Measurements from ENCODE around the gene CD6. TPM values are rescaled to one million over a fixed set of nuclear protein-coding genes. Genes with fewer than 3 reads are reported as not detected.

Gene CD6
- total RNA-seq, 1 donor from 2014 or later = 0.70 TPM

DNA sequence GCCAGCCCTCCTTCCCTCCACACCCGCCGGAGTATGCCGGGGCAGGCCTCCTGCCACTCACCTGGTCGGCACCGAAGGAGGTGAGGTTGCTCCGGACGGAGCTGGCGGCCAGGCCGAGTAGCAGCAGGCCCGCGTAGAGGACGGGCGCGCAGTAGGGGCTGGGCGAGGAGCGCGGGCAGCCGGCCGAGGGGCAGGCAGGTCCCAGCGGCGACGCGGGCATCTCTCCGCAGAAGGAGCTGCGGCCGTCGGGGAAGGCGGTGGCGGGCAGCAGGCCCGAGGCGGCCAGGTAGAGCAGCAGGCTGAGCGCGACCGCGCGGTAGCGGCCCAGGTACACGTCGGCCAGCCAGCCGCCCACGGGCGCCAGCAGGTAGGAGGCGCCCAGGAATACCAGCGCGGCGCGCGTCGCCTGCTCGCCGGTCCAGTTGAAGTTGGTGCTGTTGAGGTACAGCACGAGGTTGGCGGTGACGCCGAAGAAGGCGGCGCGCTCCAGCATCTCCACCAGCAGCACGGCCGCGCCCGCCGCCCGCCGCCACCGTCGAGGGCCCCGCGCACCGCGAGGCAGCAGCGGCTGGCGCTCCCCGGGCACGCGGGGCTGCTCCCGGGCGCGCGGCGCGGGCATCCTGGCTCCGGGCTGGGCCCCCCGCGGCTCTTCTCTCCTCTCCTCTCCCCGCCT, 20.4 kb upstream of the CD6 start:
- Mint-ChIP-seq H3K36me3 (peaks cover 4% of the 10 kb centered on the region), H3K27ac (no peak overlapping the region), H3K4me3 (no peak overlapping the region), H3K9me3 (no peaks in the 10 kb centered on the region), H3K27me3 (peaks cover 44% of the 10 kb centered on the region), H3K4me1 (ENCODE audit: unreplicated experiment) (peaks cover 18% of the 10 kb centered on the region)
- DNase-seq (ENCODE audit: extremely low spot score, unreplicated experiment) = no peak
- TF ChIP-seq, protein P1, sequence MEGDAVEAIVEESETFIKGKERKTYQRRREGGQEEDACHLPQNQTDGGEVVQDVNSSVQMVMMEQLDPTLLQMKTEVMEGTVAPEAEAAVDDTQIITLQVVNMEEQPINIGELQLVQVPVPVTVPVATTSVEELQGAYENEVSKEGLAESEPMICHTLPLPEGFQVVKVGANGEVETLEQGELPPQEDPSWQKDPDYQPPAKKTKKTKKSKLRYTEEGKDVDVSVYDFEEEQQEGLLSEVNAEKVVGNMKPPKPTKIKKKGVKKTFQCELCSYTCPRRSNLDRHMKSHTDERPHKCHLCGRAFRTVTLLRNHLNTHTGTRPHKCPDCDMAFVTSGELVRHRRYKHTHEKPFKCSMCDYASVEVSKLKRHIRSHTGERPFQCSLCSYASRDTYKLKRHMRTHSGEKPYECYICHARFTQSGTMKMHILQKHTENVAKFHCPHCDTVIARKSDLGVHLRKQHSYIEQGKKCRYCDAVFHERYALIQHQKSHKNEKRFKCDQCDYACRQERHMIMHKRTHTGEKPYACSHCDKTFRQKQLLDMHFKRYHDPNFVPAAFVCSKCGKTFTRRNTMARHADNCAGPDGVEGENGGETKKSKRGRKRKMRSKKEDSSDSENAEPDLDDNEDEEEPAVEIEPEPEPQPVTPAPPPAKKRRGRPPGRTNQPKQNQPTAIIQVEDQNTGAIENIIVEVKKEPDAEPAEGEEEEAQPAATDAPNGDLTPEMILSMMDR (conservative IDR thresholded peaks at IDR 0.05) = no peak

DNA sequence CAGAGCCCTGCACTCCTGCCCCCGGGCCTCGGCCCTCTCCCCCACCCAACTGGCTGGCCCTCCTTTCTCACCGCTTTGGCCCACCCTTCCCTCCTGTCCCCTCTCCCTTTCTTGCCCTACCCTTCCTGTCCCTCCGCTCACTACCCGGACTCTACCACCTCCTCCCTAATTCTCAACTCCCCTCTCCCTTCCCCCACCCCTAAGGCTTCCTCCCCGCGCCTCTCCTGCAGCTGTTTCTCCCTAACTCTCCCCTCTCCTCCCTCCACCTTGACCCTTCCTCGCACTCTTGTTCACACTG, 19.9 kb upstream of the CD6 start:
- no peak overlapping the region for H3K4me3 Mint-ChIP-seq
- no peak for DNase-seq (ENCODE audit: extremely low spot score, unreplicated experiment)
- H3K27me3 Mint-ChIP-seq = peaks cover 44% of the 10 kb centered on the region
- no peak overlapping the region for H3K27ac Mint-ChIP-seq
- TF ChIP-seq, protein P1 (conservative IDR thresholded peaks at IDR 0.05) = no peak
- peaks cover 18% of the 10 kb centered on the region for H3K4me1 Mint-ChIP-seq (ENCODE audit: unreplicated experiment)
- no peaks in the 10 kb centered on the region for H3K9me3 Mint-ChIP-seq
- peaks cover 4% of the 10 kb centered on the region for H3K36me3 Mint-ChIP-seq

DNA sequence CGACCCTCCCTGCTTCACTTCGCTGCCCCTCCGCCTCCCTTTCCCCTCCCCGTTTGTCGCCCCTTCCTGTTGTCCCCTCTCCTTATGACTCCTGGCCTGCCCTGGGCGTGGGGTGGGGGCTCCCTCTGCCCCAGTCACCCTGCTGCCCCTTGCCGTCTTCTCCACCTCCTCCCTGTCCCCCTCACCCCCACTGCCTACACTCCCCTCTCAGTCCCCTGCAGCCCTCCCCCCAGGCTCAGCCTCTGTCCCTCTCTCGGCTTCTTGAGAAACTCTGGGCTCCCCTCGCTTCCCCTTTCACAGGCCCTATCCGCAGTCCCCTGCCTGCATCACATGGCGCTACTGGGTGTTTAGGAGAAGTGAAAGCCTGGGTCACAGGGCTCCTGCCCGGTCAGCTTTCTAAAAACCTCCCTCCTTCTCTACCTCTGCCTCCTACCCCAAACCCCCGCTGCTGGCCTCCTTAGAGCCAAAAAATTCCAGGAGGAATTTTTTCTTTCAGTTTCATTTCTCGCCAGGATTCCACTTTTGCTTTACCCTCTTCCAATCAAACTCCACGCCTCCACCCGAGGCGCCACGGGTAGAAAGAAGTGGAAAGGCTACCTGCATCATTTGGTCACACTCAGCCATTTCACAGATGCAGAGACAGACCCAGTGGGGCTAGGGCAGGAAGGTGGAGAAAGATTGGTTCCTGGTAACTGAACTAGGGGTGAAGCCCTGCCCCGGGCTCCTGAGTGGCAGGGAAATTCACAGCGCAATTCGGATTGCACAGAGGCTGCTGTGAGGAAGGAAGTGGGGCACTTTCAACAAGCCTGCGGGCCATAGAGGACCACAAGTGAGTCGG, 19.4 kb upstream of the CD6 start, which contains the start of gene SLC15A3:
Gene SLC15A3 (minus strand): TSS at position 273 of the 838 bp plus-strand sequence. CDS start 625 bp downstream, outside the sequence.
- Mint-ChIP-seq H3K4me1 (ENCODE audit: unreplicated experiment) (peaks cover 18% of the 10 kb centered on the region), H3K4me3 (peak within 1 kb of the TSS; percentile 42), H3K36me3 (peaks cover 4% of the 10 kb centered on the region), H3K27ac (peak within 1 kb of the TSS; percentile 56), H3K27me3 (peaks cover 44% of the 10 kb centered on the region), H3K9me3 (no peaks in the 10 kb centered on the region)
- TF ChIP-seq, protein P1 (conservative IDR thresholded peaks at IDR 0.05) = no peak
- no peak for DNase-seq (ENCODE audit: extremely low spot score, unreplicated experiment)

DNA sequence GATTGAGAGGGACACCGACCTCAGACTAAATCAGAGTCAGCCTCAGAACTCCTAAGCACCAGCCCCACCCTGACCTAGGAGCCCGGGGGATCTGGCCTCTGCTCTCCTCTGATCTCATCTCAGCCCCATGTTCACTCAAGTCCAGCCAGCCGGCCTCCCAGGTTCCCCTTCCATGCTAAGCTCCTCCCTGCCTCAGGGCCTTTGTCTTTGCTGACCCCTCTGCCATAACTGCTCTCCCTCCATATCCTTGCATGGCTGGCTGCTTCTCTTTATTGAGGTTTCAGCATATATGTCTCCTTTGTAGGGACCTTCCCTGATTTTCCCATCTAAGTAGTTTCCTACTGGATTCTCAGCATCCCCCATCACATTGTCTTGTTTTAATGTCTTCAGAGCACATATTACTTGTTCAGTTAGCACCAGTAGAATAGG, 18.7 kb upstream of the CD6 start:
- peaks cover 44% of the 10 kb centered on the region for H3K27me3 Mint-ChIP-seq
- TF ChIP-seq, protein P1 (conservative IDR thresholded peaks at IDR 0.05) = no peak
- peaks cover 18% of the 10 kb centered on the region for H3K4me1 Mint-ChIP-seq (ENCODE audit: unreplicated experiment)
- DNase-seq (ENCODE audit: extremely low spot score, unreplicated experiment) = no peak
- H3K4me3 Mint-ChIP-seq = peak overlapping the region; percentile 14
- H3K9me3 Mint-ChIP-seq = no peaks in the 10 kb centered on the region
- peaks cover 4% of the 10 kb centered on the region for H3K36me3 Mint-ChIP-seq
- H3K27ac Mint-ChIP-seq = peak overlapping the region; percentile 56

DNA sequence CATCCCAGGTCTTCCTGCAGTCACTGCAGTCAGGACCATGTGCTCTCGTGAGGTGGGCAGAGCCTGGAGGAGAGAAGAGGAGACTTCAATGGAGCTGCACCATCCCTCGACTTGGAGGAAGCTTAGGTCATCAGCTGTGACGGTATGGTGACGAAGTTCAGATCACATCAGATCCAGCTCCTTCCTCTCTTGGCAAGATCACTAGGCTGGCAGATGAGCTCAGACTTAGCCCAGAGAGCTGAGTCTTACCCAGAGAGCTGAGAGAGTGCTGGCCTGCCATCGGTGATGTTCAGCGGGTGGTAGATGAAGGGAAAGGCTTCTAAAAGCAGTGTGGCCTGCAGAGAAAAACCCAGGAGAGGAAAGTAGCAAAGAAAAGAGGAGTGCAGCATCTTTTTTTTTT, 17.7 kb upstream of the CD6 start:
- Mint-ChIP-seq H3K4me3 (no peak overlapping the region), H3K4me1 (ENCODE audit: unreplicated experiment) (peaks cover 10% of the 10 kb centered on the region)

More for the DNA sequence above, 17.7 kb upstream of the CD6 start:
- DNase-seq (ENCODE audit: extremely low spot score, unreplicated experiment) = no peak
- Mint-ChIP-seq H3K27me3 (peaks cover 39% of the 10 kb centered on the region), H3K36me3 (peaks cover 4% of the 10 kb centered on the region), H3K27ac (peak overlapping the region; percentile 34), H3K9me3 (no peaks in the 10 kb centered on the region)
- TF ChIP-seq, protein P1 (conservative IDR thresholded peaks at IDR 0.05) = no peak
